HG02571 (cell line): ENCODE measurements around the gene REG1A.

Experiments
- ATAC-seq: cut with Tn5 transposase; IDR thresholded peaks from one replicate; pipeline ENCODE4 v1.9.1; 2021; ENCODE audit warnings: mild to moderate bottlenecking, moderate library complexity; ENCODE audit not compliant: unreplicated experiment

Gene REG1A, protein sequence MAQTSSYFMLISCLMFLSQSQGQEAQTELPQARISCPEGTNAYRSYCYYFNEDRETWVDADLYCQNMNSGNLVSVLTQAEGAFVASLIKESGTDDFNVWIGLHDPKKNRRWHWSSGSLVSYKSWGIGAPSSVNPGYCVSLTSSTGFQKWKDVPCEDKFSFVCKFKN

DNA sequence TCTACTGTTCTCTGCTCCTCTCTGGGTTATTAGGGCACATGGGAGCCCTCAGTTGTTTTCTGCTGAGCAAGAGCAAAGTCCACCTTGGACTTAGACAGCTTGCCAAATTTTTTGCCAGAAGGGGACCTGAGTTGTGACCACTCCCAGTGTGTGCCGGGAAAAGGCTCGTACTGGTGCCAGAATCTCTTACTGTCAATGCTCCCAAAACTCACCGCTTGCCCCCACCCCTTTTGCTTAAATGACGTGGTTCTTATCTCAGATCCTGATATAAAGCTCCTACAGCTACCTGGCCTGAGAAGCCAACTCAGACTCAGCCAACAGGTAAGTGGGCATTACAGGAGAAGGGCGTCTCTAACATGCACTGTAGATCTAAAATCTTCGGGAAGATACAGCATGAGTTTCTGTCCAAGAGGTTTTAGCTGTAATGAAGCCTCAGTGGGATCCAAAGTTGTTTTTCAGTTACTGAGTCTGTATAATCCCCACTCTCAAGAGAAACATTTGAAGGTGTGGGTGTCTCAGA, at the start of gene REG1A:
Gene REG1A (plus strand): TSS at position 295 of the 520 bp plus-strand sequence. CDS start 374 bp downstream, outside the sequence.
- no peak for ATAC-seq

DNA sequence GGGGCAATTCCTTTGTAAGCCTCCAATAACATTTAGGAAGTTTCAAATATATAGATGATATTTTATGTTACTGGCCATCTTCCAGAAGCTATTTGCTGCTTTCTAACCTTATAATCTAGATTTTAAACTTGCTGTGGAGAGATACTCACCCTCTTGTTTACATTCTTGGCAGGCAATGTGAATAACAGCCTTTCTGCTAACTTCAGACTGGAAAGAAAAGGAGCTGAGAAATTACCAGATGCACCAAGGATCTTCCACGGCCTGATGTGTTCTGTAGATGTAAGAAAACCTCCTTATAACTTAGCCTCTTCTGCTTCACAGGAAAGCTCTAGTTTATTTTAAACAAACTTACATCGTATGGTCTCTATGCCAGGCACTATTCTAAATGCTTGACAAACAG, 49.2 kb upstream of the REG1A start:
- ATAC-seq: no peak

DNA sequence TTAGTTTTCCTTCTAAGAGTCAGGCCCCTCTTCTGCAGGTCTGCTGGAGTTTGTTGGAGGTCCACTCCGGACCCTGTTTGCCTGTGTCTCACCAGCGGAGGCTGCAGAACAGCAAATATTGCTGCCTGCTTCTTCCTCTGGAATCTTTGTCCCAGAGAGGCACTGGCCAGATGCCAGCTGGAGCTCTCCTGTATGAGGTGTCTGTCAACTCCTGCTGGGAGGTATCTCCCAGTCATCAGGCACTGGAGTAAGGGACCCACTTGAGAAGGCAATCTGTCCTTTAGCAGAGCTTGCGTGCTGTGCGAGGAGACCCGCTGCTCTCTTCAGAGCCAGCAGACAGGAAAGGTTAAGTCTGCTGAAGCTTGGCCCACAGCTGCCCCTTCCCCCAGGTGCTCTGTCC, 37.3 kb upstream of the REG1A start:
- no peak for ATAC-seq

DNA sequence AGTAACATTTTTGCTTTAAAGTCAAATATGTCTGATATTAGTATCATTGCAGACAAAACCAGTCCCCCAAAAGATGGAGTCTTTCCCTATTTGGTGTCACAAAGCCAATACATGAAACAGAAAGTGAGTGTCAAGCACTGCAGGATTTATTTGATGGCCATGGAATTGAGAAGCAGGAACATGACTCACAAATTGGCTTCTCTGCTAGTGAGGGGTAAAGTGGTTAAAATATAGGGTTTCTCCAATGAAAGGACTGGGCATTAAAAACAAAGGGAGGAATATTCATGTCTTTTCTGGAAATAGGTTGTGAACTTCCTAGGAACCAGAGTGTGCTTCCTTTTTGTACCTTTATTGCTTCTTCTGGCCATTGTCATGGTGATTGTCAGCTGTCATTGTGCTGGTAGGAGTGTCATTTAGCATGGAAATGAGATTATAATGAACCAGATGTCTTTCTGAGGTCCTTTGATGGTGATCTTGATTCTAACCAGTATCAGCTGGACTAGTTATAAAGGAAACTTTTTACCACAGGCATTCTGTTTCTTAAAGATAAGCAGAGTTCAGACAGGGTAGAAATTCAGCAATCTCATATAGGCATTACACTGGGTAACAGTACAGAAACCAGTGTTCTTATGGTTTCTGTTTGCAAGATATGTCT, 36.6 kb upstream of the REG1A start:
- ATAC-seq: no peak

DNA sequence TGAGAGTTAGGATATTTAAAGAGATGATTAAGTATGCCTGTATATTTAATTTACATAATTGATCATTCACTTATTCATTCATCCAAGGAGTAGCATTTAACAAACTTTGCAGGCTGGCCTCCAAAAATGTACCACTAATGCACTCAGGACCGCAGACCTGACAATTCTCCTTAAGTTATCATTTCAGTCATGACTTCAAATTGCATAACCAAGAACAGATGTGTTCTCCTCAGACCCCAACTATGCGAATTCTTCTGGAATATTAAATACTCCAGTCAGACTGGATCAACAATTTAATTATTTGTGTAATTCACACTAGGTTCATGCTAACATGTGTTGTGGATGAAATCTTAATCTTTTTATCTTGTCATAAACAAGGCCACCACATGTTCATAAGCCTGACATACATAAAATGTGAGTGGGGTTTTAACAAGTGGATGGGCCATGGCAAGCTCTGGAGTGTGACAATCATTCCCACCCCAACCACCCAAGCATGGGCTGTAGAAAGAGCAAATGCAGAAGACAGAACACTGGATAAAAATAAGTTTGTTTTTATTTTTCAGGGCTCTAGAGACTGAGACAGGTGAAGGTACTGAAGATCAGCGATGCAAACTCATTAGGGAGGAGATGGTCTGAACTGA, 35.7 kb upstream of the REG1A start:
- ATAC-seq: no peak

DNA sequence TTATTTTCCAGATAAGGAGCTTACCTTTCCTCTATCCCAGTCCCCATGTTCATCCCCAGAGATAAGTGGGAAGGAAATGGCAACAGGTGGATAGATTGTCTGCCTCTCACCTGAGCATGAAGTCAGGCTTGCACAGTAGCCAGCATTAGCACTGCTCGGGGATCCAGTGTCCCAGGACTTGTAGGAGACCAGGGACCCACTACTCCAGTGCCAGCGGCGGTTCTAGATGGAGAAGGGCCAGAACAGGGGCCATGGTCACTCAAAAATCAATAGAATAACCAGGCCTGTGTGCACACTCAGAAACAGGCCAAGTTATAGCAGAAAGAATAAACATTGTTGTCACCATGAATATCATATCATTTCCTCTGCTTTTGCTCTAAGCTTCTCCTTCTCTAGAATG, 34.9 kb upstream of the REG1A start:
- ATAC-seq: no peak

DNA sequence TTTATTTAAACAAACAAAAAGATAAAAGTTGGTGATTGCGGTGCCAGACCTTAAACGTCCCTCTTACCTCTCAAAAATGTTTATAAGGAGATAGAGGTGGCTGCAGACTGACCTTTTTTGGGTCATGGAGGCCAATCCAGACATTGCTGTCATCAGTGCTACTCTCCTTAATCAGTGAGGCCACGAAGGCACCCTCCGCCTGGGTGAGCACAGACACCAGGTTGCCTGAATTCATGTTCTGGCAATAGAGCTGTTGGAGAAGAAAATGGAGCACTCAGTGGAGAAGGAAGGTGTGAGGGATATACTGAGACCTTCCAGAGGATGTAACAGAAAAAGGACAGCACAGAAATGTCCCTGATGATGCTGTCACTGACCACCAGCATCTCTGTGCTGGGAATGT, 34.0 kb upstream of the REG1A start:
- no peak for ATAC-seq

DNA sequence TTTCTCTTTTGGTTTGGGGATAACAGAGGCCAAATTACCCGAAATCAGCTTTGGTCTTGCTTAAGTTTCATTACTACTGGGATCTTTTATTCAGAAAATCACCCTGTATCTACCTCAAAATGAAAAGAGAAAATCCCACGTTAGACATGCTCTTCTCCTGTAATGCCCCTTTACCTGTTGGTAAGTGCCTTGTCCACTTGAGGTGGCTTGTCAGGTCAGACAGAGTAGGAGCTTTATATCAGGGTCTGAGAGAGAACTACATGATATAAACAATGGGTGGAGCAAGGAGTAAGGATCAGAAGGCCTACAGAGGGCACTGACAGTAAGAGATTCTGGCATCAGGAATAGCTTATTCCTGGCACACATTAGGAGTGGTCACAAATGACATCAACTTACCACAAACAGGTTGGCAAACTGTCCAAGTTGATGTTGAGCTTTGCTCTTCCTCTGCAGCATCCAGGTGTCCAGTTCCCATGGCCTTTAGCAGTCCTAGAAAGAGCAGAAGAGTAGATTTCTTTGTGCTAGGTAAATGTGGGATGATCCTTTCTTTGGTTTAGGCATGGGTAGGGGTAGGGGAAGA, 32.4 kb upstream of the REG1A start, which contains the start of gene REG1B:
Gene REG1B (minus strand): TSS at position 209 of the 580 bp plus-strand sequence. CDS start 381 bp downstream, outside the sequence.
- ATAC-seq: no peak

DNA sequence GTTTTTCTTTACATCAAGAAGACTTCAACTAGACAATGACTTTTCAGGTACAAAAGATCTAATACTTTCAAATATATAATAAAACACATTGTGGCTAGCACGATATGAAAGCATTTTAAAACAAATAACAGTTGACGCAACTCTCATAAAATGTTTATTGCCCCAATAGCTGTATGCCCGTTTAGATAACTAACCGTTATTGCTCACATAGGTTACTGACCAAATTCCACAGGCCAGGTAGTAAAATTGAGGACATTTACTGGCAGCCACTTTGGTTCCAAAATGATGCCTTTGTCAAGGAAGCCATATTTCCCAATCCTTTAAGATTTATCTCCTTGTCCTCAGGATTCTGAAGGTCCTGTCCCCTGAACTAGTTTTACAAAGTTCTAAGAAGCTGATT, 29.6 kb upstream of the REG1A start:
- ATAC-seq: no peak

DNA sequence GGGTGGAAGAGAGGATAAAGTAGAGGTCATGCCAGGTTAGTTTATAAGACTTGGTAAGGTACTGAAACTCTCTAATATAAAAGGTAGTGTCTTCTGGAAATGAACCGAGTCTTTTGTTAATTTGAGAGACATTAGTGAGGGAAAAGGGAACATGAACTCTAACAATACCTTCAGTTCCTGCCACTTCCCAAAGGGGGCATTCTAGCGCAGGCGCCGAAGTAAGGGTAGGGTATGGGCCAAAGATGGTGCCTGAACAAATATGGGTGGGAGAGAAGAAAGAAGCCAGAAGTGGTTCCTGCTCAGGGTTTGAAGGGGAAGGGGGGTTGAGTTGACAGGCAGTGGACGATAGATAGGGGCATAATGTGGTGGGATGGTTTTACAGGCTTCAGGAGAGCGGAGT, 22.4 kb upstream of the REG1A start:
- no peak for ATAC-seq

DNA sequence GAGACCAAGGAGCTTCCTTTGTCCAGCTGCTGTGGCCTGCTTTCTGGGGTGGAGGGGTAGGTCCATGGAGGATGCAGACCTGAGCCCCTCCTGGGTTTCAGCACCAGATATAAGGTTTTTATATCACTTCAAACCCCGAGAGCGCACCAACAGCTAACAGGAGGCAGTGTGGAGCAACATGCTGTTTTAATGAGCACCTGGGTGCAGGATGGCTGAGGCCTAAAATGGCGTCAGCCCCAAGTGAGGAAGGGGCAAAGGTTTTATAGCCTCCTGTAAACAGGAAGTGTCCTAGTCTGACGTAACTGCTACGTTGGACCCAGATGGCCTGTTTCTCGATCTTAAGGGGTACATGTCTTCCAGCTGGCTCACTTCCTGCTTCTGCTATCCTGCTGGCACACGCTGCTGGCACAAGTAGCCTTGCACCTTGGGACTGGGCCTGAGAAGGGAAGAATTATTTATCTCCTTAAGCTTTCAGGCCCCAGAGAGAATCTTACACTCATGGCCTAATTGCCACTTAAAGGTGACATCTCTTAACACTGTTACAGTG, 21.1 kb upstream of the REG1A start:
- ATAC-seq: no peak

DNA sequence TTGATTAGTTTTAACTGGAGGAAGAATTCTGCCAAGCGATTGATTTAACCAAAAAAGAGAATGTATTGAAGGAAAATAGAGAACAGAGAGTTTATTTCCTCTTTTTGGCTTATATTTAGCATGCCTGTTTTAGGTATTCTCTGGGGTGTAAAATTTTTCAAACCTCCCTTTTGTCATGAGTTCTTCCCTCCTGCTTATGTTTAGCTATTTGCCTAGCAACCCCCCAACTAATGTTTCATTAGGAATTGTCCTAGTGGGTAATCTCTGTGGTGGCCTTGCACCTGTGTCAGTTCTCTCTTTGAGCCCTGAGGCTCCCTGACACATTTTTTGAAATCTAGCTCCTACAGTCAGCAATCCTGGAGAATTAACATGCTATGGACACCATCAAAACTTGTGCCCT, 20.0 kb upstream of the REG1A start:
- ATAC-seq: no peak

DNA sequence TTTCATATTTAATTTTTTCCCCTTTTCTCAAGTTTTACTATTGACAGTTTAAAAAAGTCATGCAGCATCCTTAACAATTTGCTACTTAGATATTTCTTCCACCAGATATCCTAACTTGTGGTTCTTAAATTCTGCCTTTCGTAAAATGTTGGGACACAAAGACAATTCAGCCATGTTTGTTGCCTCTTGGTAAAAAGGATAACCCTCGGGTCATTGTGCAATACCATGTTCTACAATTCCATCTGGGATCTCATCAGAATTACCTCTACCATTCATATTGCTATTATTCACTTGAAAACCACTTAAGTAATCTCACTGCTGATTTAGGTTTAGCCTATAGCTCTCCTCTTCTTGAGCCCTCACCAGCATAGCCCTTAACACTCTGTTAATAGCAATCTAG, 19.3 kb upstream of the REG1A start:
- ATAC-seq: no peak

DNA sequence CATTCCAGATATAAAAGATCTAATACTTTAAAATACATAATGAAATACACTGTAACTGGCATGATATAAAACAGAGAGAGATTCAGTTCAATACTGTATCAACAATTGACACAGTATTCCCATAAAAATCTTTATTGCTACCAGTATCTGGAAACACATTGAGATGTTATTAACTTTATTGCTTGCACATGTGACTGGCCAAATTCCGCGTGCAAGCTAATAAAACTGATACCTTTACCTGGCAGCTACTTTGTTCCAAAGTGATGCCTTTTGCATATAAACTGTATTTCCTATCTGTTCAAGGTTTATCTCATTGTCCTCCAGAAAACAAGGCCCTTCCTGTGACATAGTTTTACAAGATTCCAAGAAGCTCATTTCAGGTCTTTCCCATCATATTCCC, 17.1 kb upstream of the REG1A start:
- no peak for ATAC-seq

DNA sequence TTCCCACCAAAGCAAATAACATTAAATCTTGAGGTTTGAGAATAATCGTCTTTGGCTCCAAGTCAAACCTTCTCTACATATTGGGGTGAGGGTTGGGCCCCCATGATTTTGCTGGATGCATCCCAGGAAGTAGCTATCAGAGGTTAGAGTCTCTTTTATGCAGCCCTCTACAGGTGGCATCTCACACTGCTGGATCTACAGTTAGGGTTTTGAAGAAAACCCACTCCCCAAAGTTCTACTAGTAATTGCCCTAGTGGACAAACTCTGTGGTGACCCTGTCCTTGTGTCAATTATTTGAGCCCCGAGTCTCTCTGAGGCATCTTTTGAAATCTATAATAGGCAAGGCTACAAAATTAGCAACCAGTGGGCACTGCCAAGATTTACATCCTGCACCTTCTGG, 15.0 kb upstream of the REG1A start:
- ATAC-seq: no peak

DNA sequence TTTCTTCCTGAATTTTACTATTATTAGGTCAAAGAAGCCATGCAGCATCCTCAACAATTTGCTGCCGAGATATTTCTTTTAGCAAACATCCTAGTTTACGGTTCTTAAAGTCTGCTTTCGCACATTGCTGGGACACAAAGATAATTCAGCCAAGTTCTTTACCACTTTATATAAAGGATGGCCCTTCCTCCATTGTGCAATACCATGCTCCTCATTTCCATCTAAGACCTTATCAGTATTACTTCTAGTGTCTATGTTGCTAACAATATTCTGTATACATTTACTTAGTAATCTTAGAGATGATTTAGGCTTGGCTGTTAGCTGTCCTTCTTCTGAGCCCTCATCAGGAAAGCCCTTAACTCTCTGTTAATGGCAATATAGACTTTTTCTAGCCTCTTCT, 8.0 kb upstream of the REG1A start:
- ATAC-seq: no peak

DNA sequence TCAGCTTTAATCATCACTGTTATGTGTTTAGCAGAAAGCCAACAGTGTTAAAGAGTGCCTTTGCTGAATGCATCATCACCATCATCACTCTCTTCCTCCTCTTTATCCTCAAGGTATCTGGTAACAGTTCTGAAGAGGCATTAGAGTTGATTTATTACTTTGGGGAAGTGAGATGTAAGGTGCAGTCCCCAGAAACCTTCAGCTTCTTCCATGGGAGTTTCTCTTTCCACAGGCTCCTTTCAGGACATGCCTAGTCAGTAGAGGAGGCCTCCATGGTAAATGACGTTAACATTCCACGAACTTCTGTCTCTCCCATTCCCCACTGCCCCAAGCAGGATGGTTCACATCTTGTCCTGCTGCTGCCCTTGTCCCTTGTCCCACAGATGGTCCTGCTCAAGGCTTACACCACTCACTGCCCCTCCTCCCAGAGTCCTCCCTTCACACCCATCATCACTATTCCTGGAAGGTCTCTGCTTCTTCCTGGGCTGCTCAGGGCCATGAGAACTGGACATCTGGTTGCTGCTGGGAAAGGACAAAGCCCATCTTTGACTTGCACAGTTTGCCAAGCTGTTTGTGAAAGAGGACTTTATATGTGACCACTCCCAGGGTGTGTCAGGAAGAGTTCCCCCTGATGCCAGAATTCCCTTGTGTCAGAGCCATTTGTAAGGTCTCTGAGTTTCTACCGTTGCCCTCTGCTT, 5.3 kb upstream of the REG1A start:
- no peak for ATAC-seq

DNA sequence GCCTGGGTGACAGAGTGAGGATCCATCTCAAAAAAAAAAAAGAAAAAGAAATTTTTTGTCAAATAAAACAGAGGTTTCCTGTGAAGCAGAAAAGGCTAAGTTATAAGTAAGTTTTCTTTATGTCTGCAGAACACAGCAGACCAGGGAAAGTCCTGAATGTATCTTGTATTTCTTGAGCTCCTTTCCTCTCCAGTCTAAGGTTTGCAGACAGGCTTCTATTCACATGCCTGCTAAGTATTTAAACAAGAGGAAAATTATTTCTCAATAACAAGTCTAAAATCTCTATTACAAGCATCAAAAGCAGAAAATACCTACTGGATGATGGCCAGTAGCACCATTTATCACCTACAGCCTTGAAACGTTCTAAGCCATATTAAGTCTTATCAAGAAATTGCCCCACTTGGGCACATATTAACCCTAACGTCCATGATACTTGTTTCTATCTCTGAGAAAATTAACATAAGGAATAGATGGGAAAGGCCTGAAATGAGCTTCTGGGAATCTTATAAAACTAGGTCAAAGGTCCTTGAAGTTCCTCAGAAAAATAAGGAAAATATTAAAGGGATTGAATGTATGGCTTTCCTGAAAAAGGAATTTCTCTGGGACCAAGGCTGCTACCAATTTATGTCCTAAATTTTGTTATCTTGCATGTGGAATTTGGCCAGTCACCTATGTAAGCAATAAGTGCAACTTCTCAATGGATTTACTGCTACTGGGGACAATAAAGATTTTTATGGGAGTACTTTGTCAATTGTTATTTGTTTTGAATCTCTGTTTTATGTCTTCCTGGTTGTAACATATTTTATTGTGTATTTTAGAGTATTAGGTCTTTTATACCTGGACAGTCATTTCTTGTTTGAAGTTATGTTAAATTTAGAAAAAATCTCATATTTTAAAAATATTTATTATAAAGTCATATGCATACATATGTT, 3.0 kb upstream of the REG1A start:
- ATAC-seq: no peak

DNA sequence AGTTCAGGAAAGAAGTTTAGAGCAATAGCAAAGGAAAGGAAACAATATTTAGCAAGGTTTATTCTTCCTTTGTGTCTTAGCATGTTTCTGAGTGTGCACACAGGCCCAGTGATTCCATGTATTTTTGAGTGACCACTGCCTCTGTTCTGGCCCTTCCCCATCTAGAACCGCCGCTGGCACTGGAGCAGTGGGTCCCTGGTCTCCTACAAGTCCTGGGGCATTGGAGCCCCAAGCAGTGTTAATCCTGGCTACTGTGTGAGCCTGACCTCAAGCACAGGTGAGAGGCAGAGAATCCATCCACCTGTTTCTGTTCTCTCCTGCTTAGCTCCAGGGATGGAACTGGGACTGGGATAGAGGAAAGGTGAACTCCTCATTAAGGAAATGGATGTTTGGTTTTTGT, 2.4 kb downstream of the REG1A start:
- ATAC-seq: no peak
